A549 (cell line): Measurements from ENCODE around the gene TRAF1. TPM values are rescaled to one million over a fixed set of nuclear protein-coding genes. Genes with fewer than 3 reads are reported as not detected.

Experiments
- ATAC-seq, 2 experiments: fragments of 200-7000 bp in 1 of 2; fragments of >200 bp in 1 of 2; cut with Nextera tagmentation in 1 of 2; cut with Tn5 transposase in 1 of 2; 3 replicates each; pipeline versions ENCODE4 v1.8.0 to v1.9.1; 2018 to 2020; ENCODE audit warnings: mild to moderate bottlenecking in 1 of 2, moderate library complexity in 1 of 2
- CTCF ChIA-PET: fragments of 300-600 bp; sonication (Branson Sonifier 250); formaldehyde crosslinking; extraction: SDS; loops from one replicate; lab custom pipeline; 2021; ENCODE audit warnings: antibody characterized with exemption, inconsistent platforms; lab: Yijun Ruan, JAX
- POLR2A ChIA-PET: fragments of 350-600 bp; formaldehyde crosslinking; extraction: SDS; loops from one replicate; lab custom pipeline; 2021; ENCODE audit warnings: antibody characterized with exemption, inconsistent platforms; lab: Yijun Ruan, JAX
- DNase-seq, 2 experiments: peaks; one replicate each; pipeline versions ENCODE4 v3.0.0 to v3.0.0-alpha.2; 2011 to 2016; ENCODE audit warnings: low read depth in 1 of 2, low spot score in 1 of 2
- FAIRE-seq: peaks from 2 replicates; lab custom pipeline; 2011; peaks lifted over from hg19 to GRCh38; lab: Jason Lieb, UNC
- H3K27ac ChIP-seq, 2 experiments: fragments of >200 bp; sonication (Bioruptor Twin); formaldehyde crosslinking; 3 replicates each; pipeline ENCODE4 v1.5.1; 2016 to 2017
- H3K4me1 ChIP-seq: fragments of >200 bp; sonication (Bioruptor Twin); formaldehyde crosslinking; 3 replicates; pipeline ENCODE4 v1.6.1; 2016
- H3K4me2 ChIP-seq: fragments of >200 bp; sonication (Bioruptor Twin); formaldehyde crosslinking; 3 replicates; pipeline ENCODE4 v1.6.1; 2016
- H3K4me3 ChIP-seq: fragments of >200 bp; sonication (Bioruptor Twin); formaldehyde crosslinking; 3 replicates; pipeline ENCODE4 v1.5.1; 2016
- H3K9me3 ChIP-seq: fragments of >200 bp; sonication (Bioruptor Twin); formaldehyde crosslinking; 3 replicates; pipeline ENCODE4 v1.6.1; 2016
- CHD2 ChIP-seq: fragments of 150-350 bp; IDR thresholded peaks from 2 replicates; pipeline ENCODE4 v1.6.1; 2014; ENCODE audit warnings: low read length; ENCODE audit not compliant: partially characterized antibody
- EHMT2 ChIP-seq: fragments of 200-600 bp; sonication (generic); IDR thresholded peaks from 2 replicates; pipeline ENCODE4 v1.6.1; 2016; ENCODE audit warnings: antibody characterized with exemption, low read depth, mild to moderate bottlenecking, moderate library complexity
- ESRRA ChIP-seq: fragments of 150-350 bp; IDR thresholded peaks from 2 replicates; pipeline ENCODE4 v1.6.1; 2014; ENCODE audit warnings: mild to moderate bottlenecking, low read length, borderline replicate concordance
- FOXS1 ChIP-seq: fragments of 250-450 bp; sonication (Bioruptor Pico); IDR thresholded peaks from 2 replicates; pipeline ENCODE4 v1.5.0; 2020; ENCODE audit warnings: mild to moderate bottlenecking, moderate library complexity
- GATA3 ChIP-seq: IDR thresholded peaks from 2 replicates; pipeline ENCODE4 v1.6.1; 2012; ENCODE audit warnings: borderline replicate concordance
- HEYL ChIP-seq: fragments of 250-450 bp; sonication (Bioruptor Pico); IDR thresholded peaks from 2 replicates; pipeline ENCODE4 v1.8.0; 2021; ENCODE audit warnings: mild to moderate bottlenecking, moderate library complexity
- HOXA7 ChIP-seq: fragments of 250-450 bp; sonication (Bioruptor Pico); IDR thresholded peaks from 2 replicates; pipeline ENCODE4 v1.5.0; 2020; ENCODE audit warnings: mild to moderate bottlenecking, moderate library complexity
- HOXB5 ChIP-seq: fragments of 250-450 bp; sonication (Bioruptor Pico); IDR thresholded peaks from 2 replicates; pipeline ENCODE4 v1.5.0; 2020; ENCODE audit warnings: mild to moderate bottlenecking, moderate library complexity
- NFE2L2 ChIP-seq: fragments of 150-350 bp; conservative IDR thresholded peaks from 2 replicates; pipeline ENCODE4 v1.6.1; 2014; ENCODE audit warnings: low read length
- NR3C1 ChIP-seq: fragments of >200 bp; sonication (Bioruptor Twin); formaldehyde crosslinking; IDR thresholded peaks from 3 replicates; pipeline ENCODE4 v1.6.1; 2017
- POLR2A ChIP-seq: IDR thresholded peaks from 2 replicates; pipeline ENCODE4 v1.6.1; 2012; ENCODE audit warnings: mild to moderate bottlenecking, low read length
- RAD21 ChIP-seq, 2 experiments: fragments of >200 bp in 1 of 2; sonication (Bioruptor Twin) in 1 of 2; formaldehyde crosslinking in 1 of 2; IDR thresholded peaks in 1 of 2; conservative IDR thresholded peaks in 1 of 2; 2 replicates in 1 of 2; 3 replicates in 1 of 2; pipeline ENCODE4 v1.6.1; 2012 to 2018; ENCODE audit warnings: inconsistent platforms in 1 of 2
- RARB ChIP-seq: fragments of 250-450 bp; sonication (Bioruptor Pico); IDR thresholded peaks from 2 replicates; pipeline ENCODE4 v1.8.0; 2021; ENCODE audit warnings: mild to moderate bottlenecking, moderate library complexity
- SMC3 ChIP-seq: fragments of >200 bp; sonication (Bioruptor Twin); formaldehyde crosslinking; IDR thresholded peaks from 3 replicates; pipeline ENCODE4 v1.6.1; 2018; ENCODE audit warnings: inconsistent platforms
- TP53 ChIP-seq: fragments of 250-450 bp; sonication (Bioruptor Pico); IDR thresholded peaks from 2 replicates; pipeline ENCODE4 v1.5.0; 2021; ENCODE audit warnings: mild to moderate bottlenecking, moderate library complexity
- ZC3H11A ChIP-seq: fragments of 450-650 bp; IDR thresholded peaks from 2 replicates; pipeline ENCODE4 v1.6.1; 2014; ENCODE audit warnings: antibody characterized with exemption, mild to moderate bottlenecking
- ZFP36 ChIP-seq: fragments of 450-650 bp; IDR thresholded peaks from 2 replicates; pipeline ENCODE4 v1.6.1; 2014; ENCODE audit warnings: borderline replicate concordance; ENCODE audit not compliant: partially characterized antibody
- WGBS: methylation state at CpG from one replicate; pipeline ENCODE4 v1.1.6; 2017; ENCODE audit errors: missing lambda C conversion rate; 5-methylcytosine and 5-hydroxymethylcytosine counted together
- polyA plus RNA-seq, 4 experiments: library from polyadenylated mRNA; depleted of rRNA in 3 of 4; stranded (reverse); fragments of >200 nt; fragmentation: RNase III in 1 of 4; extraction: RNeasy Plus Mini Kit Qiagen cat#74134 plus additional on column Dnase treatment in 1 of 4; gene quantifications; 2 replicates in 3 of 4; 3 replicates in 1 of 4; pipeline ENCODE4 v1.2.3, GENCODE V29; 2011 to 2017
- TF ChIP-seq, protein P1 (sequence below): fragments of >200 bp; sonication (Bioruptor Twin); formaldehyde crosslinking; IDR thresholded peaks from 3 replicates; pipeline ENCODE4 v1.6.1; 2016
- TF ChIP-seq, protein P2 (sequence below): fragments of 250-450 bp; sonication (Bioruptor Pico); IDR thresholded peaks from 2 replicates; pipeline ENCODE4 v1.5.0; 2021; ENCODE audit warnings: mild to moderate bottlenecking, moderate library complexity, borderline replicate concordance
- TF ChIP-seq, protein P3 (sequence below): fragments of >200 bp; sonication (Bioruptor Twin); formaldehyde crosslinking; IDR thresholded peaks from 3 replicates; pipeline ENCODE4 v1.5.1; 2016

The TRAF1 gene
- polyA plus RNA-seq, 2 of the 4 experiments (the other 2 are of a cell fraction), result 2.0 to 3.4 TPM

DNA sequence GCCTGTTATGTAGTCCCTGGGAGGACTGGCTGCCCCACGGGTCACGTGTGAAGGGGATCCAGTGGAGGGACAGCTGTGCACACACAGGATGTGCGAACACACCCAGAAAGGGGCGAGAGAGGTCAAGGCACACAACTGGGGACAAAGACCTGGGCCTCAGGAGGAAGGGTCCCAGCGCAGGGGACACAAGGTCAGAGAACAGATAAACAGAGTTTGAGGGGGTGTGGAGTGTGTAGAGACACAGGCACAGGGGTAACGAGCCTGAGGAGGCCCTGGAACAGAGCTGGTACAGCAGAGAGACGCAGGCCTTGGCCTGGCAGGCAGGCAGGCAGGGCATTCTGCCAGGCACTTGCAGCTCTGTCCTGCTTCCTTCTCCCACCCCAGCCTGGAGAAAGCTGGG lies 69.1 kb downstream of the TRAF1 start:
- no peak overlapping the region for H3K4me3 ChIP-seq
- ChIA-PET CTCF (interaction anchor here (1.0 to 2.7 kb wide), 3 partner anchors 9 to 79 kb away, joined by 3 to 13 read pairs (median 4); no protein-coding TSS in a partner anchor), POLR2A (interaction anchor here (0.6 to 1.8 kb wide), 2 partner anchors 64 to 65 kb away, joined by 7 to 10 read pairs; partner anchors contain the start of gene FBXW2)
- no peak overlapping the region for H3K27ac ChIP-seq
- ATAC-seq (peak in 1 of 2 experiments; percentile 12; a peak in 1 of 6 replicates), DNase-seq (no peak)
- WGBS, result 92% methylated on average over 7 of the region's 7 CpGs
- TF ChIP-seq ZC3H11A (no peak), RAD21 (conservative IDR thresholded peaks at IDR 0.05 in 1 of 2, IDR thresholded peaks at IDR 0.05 in 1 of 2) (no peak), FOXS1 (CRISPR knock-in tag) (no peak), CHD2 (no peak), SMC3 (no peak), HOXA7 (CRISPR knock-in tag) (no peak), POLR2A (no peak), NFE2L2 (no peak), EHMT2 (no peak), HOXB5 (no peak), ZFP36 (no peak), NR3C1 (no peak)
- TF ChIP-seq, protein P1, sequence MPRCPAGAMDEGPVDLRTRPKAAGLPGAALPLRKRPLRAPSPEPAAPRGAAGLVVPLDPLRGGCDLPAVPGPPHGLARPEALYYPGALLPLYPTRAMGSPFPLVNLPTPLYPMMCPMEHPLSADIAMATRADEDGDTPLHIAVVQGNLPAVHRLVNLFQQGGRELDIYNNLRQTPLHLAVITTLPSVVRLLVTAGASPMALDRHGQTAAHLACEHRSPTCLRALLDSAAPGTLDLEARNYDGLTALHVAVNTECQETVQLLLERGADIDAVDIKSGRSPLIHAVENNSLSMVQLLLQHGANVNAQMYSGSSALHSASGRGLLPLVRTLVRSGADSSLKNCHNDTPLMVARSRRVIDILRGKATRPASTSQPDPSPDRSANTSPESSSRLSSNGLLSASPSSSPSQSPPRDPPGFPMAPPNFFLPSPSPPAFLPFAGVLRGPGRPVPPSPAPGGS, result no peak
- TF ChIP-seq, protein P2, sequence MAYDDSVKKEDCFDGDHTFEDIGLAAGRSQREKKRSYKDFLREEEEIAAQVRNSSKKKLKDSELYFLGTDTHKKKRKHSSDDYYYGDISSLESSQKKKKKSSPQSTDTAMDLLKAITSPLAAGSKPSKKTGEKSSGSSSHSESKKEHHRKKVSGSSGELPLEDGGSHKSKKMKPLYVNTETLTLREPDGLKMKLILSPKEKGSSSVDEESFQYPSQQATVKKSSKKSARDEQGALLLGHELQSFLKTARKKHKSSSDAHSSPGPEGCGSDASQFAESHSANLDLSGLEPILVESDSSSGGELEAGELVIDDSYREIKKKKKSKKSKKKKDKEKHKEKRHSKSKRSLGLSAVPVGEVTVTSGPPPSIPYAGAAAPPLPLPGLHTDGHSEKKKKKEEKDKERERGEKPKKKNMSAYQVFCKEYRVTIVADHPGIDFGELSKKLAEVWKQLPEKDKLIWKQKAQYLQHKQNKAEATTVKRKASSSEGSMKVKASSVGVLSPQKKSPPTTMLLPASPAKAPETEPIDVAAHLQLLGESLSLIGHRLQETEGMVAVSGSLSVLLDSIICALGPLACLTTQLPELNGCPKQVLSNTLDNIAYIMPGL (CRISPR knock-in tag), result no peak
- TF ChIP-seq, all 56 proteins: peak for 0
- no peak for FAIRE-seq
- H3K9me3 ChIP-seq, result no peaks in the 10 kb centered on the region
- no peak overlapping the region for H3K4me2 ChIP-seq
- H3K4me1 ChIP-seq, result no peaks in the 10 kb centered on the region

DNA sequence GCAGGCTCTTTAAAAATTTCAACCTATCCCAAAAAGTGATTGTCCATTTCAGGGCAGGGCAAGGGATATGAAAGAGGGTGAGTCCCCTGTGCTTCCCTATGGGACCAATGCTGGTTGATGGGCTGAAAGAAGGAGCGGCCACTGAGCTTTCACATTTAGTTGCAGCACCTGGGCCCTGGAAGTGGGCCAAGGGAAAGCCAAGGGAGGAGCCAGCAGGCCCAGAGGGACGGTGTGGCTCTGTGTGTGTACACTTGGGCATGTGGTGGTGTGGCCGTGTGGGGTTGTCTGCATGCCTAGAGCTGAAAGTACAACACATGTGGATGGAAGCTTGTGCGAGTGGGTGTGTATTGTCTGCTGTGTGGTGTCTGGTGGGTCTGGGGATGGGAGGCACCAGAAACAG lies 69.9 kb downstream of the TRAF1 start:
- no peak for FAIRE-seq
- POLR2A ChIA-PET, result interaction anchor here (0.6 to 1.8 kb wide), 4 partner anchors 12 to 65 kb away, joined by 3 to 10 read pairs (median 6); partner anchors contain the start of gene FBXW2

More for the DNA sequence above, 69.9 kb downstream of the TRAF1 start:
- no peak for ATAC-seq
- Histone ChIP-seq H3K9me3 (no peaks in the 10 kb centered on the region), H3K4me2 (no peak overlapping the region), H3K4me3 (no peak overlapping the region), H3K4me1 (no peaks in the 10 kb centered on the region), H3K27ac (no peak overlapping the region)
- TF ChIP-seq RARB (CRISPR knock-in tag) (no peak), ZFP36 (no peak), TP53 (CRISPR knock-in tag) (no peak), GATA3 (no peak), HEYL (CRISPR knock-in tag) (no peak), ESRRA (no peak)
- TF ChIP-seq, protein P3, sequence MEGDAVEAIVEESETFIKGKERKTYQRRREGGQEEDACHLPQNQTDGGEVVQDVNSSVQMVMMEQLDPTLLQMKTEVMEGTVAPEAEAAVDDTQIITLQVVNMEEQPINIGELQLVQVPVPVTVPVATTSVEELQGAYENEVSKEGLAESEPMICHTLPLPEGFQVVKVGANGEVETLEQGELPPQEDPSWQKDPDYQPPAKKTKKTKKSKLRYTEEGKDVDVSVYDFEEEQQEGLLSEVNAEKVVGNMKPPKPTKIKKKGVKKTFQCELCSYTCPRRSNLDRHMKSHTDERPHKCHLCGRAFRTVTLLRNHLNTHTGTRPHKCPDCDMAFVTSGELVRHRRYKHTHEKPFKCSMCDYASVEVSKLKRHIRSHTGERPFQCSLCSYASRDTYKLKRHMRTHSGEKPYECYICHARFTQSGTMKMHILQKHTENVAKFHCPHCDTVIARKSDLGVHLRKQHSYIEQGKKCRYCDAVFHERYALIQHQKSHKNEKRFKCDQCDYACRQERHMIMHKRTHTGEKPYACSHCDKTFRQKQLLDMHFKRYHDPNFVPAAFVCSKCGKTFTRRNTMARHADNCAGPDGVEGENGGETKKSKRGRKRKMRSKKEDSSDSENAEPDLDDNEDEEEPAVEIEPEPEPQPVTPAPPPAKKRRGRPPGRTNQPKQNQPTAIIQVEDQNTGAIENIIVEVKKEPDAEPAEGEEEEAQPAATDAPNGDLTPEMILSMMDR, result no peak
- no peak for DNase-seq
- CTCF ChIA-PET, result interaction anchor here (1.5 to 2.7 kb wide), 4 partner anchors 10 to 80 kb away, joined by 3 to 13 read pairs (median 4); no protein-coding TSS in a partner anchor
- WGBS, result 76% methylated on average over 4 of the region's 4 CpGs
